RPMI8226 (cell line): ENCODE data around the gene SLC6A2.

ENCODE experiments used
- DNase-seq: peaks from one replicate; pipeline ENCODE4 v3.0.0-alpha.2; 2015

SLC6A2 gene

DNA sequence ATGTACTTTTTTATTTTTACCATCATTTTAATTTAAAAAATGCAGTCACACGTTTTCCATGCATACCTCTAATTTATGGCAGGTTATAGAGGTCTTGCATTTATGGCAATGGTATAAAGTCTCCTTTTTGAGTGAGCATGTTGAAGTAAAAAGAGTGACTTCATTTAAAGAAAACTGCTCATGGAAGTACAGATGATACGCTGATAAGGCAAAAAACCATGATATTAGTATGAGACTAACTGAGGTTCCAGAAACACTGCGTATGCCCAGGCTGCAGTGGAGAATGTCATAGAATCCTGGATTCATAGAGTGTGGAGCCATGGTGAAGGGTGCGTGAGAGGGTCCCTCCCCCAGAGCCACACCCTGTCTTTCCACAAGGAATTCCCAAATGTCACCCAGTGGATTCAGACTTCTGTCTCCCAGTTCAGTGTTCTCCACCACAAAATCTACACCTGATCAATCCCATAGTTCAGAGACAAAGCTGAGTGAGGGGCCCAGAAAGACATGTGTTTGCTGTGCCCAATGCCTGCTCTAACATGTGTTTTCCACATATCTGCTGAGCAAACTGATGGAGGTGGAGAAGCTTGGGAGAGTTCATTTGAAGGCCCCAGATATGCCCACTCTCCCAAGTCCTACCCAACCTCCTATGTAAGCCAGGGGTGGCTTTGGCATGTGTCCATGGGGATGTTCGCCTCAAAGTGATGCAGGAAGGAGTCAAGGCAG is 69.4 kb downstream of the SLC6A2 start:
- no peak for DNase-seq

- no peak for DNase-seq
Observed at GRCh38 chr16:55728797-55729196, 73.0 kb downstream of the SLC6A2 start.

- no peak for DNase-seq
Observed at GRCh38 chr16:55730115-55730514, 74.3 kb downstream of the SLC6A2 start.

- no peak for DNase-seq
Observed at GRCh38 chr16:55732496-55732895, 76.7 kb downstream of the SLC6A2 start.

DNA sequence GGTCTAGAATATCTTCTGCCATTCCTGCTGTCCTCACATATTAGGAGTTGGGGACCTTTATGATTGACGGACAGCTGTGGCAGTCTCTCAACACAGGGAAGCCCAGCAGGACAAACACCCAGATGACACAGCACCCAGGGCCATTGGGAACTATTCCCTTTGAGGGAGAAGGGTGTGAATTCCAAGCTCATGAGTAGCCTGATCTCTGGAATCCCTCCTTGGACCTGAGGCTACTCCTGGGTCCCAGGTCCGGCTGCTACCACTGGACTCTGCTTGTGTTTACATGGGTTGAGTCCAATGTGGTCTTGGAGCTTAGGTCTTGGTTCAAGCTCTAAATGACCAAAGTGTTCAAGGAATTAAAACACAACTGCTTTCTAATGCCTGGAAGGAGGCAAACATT is 78.9 kb downstream of the SLC6A2 start:
- no peak for DNase-seq

DNA sequence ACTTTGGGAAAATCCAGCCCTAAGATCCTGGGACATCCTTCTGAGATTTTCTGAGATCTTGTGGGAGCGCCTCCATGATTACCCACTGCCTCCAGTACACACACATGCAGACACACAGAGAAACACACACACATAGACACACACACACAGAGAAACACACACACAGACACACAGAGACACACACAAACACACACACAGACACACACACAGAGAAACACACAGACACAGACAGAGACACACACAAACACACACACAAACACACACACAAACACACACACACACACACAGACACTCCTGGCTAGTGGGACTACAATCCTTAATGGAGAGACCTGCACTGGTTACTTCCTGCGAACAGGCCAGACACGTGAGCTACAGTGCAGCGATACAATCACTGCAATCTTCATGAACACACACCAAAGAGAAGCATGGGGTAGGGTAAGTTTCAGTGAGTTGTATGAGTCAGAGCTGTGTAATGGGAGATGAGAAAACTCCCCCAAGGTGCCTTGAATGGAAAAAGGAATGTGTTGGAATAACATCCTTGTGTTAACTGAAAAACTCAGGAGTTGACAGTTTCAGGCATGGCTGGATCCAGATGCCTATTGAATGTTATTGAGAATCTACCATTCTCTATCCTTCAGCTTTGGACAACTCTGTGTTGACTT is 79.5 kb downstream of the SLC6A2 start:
- no peak for DNase-seq

DNA sequence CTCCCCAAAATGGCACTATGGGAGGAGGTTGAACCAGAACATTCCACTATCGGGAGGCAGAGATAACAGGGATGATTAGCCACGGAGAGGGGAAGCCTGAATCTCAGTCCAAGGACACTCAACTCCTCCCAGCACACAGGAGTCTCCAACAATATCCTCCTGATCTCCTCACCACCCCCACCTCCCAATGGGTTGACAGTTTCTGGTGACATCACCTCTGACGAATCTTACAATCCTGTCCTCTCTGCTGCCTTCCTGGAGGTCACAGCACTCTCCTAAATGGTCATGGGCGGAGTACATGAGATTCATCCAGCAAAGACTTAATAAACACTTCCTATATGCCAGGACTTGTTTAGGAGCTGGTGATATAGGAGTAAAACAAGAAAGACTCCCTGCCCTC is 80.9 kb downstream of the SLC6A2 start:
- DNase-seq = no peak

GRCh38 chr16:55737318-55737717 is 81.5 kb downstream of the SLC6A2 start:
- DNase-seq = no peak

- no peak for DNase-seq
Observed at GRCh38 chr16:55737966-55738365, 82.2 kb downstream of the SLC6A2 start.

DNA sequence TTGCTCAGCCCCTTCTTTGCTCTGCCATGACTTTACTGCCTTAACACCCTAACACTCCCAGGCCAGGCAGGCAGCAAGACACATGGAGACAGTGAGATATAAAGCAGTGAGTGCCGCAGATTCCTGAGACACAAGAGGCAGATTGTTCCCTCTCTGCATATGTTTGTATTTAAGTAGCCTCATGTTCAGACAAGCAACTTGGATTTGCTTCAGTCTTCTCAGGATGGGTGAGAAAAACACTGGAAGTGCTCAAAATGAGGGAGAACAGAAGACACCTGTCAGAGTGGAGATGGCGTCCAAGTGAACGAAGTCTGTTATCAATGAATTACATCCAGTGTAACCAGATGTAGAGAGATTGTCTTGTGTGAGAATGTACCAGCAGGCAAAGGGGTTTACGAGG is 90.3 kb downstream of the SLC6A2 start:
- no peak for DNase-seq

GRCh38 chr16:55747785-55748184 is 92.0 kb downstream of the SLC6A2 start:
- no peak for DNase-seq

DNA sequence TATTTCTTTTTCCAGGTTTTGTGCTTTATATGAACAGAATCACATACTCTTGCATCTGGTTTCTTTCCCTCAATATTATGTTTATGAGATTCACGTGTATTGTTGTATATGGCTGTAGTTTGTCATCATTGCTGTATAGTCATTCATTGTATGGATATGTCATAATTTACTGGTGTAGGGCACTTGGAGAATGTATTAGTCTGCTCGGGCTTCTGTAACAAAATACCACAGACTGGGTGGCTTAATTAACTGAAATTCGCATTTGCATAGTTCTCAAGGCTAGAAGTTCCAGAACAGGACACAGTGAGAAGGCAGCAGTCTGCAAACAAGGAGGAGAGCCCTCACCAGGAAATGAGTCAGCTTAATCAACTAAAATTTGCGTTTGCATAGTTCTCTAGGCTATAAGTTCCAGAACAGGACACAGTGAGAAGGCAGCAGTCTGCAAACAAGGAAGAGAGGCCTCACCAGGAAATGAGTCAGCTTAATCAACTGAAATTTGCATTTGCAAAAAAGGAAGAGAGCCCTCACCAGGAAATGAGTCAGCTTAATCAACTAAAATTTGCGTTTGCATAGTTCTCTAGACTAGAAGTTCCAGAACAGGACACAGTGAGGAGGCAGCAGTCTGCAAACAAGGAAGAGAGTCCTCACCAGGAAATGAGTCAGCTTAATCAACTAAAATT is 96.8 kb downstream of the SLC6A2 start:
- DNase-seq = peak; percentile 48

DNA sequence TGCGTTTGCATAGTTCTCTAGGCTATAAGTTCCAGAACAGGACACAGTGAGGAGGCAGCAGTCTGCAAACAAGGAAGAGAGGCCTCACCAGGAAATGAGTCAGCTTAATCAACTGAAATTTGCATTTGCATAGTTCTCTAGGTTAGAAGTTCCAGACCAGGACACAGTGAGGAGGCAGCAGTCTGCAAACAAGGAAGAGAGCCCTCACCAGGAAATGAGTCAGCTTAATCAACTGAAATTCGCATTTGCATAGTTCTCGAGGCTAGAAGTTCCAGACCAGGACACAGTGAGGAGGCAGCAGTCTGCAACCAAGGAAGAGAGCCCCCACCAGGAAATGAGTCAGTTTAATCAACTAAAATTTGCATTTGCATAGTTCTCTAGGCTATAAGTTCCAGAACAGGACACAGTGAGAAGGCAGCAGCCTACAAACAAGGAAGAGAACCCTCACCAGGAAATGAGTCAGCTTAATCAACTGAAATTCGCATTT is 97.4 kb downstream of the SLC6A2 start:
- peak; percentile 29 for DNase-seq
